ENCODE results near the gene DHDH. TPM values are rescaled to one million over a fixed set of nuclear protein-coding genes. Genes with fewer than 3 reads are reported as not detected.
"Not testable (repeated sequence)": the region's sequence is repeated elsewhere in the genome, so short reads cannot be mapped to it uniquely, and the experiment has no call there.

DHDH gene
- total RNA-seq, 1 experiment from 2014 or later, result not detected

GRCh38 chr19:48914181-48914580 is 19.3 kb upstream of the DHDH start:
- no peak for DNase-seq (ENCODE audit: low read depth)

GRCh38 chr19:48915757-48916156 is 17.7 kb upstream of the DHDH start:
- DNase-seq (ENCODE audit: low read depth), result no peak

- no peak for DNase-seq (ENCODE audit: low read depth)
Observed at GRCh38 chr19:48918071-48918470, 15.4 kb upstream of the DHDH start.

- DNase-seq (ENCODE audit: low read depth), result peak; percentile 32
Observed at GRCh38 chr19:48918801-48919247, 14.7 kb upstream of the DHDH start.

DNA sequence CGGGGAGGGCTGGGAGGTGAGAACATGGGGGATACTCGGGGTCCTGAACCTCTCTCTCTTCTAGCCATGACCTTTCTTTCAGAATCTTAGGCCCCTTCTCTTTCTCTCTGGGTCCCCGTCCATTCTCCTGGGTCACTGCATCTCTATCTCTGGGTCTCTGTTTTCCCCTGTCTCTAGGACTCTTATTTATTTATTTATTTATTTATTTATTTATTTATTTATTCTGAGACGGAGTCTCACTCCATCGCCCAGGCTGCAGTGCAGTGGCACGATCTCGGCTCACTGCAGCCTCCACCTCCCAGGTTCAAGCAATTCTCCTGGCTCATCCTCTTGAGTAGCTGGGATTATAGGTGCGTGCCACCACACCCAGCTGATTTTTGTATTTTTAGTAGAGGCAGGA is 14.2 kb upstream of the DHDH start:
- not testable (repeated sequence) for DNase-seq (ENCODE audit: low read depth)

DNA sequence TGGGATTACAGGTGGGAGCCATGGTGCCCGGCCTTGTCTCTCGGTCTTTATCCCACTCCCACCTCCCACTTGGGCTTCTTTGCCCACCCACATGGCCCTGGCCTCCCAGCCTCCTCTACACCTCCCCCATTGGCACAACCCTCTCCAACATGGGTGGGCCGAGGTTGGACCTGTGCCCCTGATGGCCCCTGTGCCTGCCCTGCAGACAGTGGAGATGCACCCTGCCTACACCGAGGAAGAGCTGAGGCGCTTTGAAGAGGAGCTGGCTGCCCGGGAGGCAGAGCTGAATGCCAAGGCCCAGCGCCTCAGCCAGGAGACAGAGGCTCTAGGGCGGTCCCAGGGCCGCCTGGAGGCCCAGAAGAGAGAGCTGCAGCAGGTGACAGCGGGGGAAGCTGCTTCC is 12.6 kb upstream of the DHDH start:
- DNase-seq (ENCODE audit: low read depth), result no peak

- DNase-seq (ENCODE audit: low read depth), result no peak
Observed at GRCh38 chr19:48921721-48922500, 11.6 kb upstream of the DHDH start.

DNA sequence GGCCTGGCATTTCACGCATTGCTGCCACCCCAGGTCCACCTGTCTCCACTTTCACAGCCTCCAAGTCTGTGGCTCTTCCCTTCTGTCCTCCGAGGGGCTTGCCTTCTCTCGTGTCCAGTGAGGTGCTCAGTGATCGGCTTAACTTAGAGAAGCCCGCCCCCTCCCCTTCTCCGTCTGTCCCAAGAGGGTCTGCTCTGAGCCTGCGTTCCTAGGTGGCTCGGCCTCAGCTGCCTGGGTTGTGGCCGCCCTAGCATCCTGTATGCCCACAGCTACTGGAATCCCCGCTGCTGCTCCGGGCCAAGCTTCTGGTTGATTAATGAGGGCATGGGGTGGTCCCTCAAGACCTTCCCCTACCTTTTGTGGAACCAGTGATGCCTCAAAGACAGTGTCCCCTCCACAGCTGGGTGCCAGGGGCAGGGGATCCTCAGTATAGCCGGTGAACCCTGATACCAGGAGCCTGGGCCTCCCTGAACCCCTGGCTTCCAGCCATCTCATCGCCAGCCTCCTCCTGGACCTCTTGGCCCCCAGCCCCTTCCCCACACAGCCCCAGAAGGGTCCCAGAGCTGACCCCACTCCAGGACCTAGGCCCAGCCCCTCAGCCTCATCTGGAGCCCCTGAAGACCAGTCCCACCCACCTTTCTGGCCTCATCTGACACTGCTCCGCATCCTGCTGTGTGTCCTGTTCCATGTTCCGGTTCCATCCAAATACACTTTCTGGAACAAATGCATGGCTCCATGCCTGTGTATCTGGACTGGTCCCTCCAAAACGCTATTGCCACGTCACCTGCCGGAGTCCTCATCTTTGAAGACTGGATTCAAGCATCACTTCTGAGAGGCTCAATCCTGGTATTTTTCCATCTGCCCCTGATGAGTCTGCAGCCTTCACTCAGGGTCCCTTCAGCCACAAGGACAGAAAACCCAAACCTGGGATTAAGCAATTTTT is 10.7 kb upstream of the DHDH start:
- no peak for DNase-seq (ENCODE audit: low read depth)

- peak; percentile 94 for DNase-seq (ENCODE audit: low read depth)
Observed at GRCh38 chr19:48925240-48925843, 8.2 kb upstream of the DHDH start.

GRCh38 chr19:48925890-48926289 is 7.6 kb upstream of the DHDH start:
- not testable (repeated sequence) for DNase-seq (ENCODE audit: low read depth)

- peak; percentile 91 for DNase-seq (ENCODE audit: low read depth)
Observed at GRCh38 chr19:48926909-48927308, 6.6 kb upstream of the DHDH start.

DNA sequence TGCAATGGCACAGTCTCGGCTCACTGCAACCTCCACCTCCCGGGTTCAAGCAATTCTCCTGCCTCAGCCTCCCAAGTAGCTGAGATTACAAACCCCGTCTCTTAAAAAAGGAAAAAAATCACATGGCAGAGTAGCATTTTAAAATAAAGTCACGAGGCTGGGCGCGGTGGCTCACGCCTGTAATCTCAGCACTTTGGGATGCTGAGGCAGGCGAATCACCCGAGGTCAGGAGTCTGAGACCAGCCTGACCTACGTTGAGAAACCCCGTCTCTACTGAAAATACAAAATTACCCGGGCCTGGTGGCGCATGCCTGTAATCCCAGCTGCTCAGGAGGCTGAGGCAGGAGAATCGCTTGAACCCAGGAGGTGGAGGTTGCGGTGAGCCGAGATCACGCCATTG is 5.8 kb upstream of the DHDH start:
- not testable (repeated sequence) for DNase-seq (ENCODE audit: low read depth)

DNA sequence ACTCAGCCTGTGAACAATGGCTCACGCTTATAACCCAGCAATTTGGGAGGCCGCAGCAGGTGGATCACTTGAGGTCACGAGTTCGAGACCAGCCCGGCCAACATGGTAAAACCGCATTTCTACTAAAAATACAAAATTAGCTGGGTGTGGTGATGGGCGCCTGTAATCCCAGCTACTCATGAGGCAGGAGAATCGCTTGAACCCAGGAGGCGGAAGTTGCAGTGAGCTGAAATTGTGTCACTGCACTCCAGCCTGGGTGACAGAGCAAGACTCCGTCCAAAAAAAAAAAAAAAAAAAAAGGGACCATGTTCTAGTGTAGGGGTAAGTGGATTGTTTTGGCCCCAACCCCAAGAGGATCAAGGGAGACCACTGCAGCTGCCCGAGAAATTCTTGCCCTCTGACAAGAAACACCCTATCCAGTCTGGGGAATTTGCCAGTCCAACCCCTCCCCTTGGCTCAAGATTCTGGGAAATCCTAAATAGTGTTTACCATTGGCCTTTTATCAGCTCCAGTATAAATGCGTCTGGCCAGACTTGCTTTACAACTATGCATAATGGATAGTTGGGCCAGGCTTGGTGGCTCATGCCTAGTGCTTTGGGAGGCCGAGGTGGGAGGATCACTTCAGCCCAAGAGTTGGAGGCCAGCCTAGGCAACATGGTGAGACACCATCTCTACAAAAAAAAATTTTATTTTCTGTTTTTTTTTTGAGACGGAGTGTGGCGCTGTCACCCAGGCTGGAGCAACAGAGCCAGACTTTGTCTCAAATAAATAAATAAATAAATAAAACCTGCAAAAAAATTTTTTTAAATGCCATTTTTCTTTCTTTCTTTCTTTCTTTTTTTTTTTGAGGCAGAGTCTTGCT is 5.1 kb upstream of the DHDH start:
- DNase-seq (ENCODE audit: low read depth), result no peak

DNA sequence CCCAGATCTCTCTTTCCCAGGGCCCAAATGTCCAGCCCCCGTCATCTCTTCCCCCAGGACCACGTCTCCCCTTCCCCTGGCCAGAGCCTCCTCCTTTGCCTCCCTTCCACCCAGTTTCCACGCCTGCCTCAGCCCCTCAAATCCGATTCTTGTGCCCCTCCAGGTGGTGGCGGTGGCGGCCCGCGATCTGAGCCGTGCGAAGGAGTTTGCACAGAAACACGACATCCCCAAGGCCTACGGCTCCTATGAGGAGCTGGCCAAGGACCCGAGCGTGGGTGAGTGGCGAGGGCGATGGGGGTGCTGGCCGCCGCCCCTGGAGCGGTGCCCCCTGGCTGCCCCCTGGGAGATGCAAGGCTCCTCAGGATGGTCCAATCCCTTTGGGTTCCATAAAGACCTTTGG is 1.3 kb downstream of the DHDH start:
- no peak for DNase-seq (ENCODE audit: low read depth)

- no peak for DNase-seq (ENCODE audit: low read depth)
Observed at GRCh38 chr19:48935864-48936263, 2.4 kb downstream of the DHDH start.

DNA sequence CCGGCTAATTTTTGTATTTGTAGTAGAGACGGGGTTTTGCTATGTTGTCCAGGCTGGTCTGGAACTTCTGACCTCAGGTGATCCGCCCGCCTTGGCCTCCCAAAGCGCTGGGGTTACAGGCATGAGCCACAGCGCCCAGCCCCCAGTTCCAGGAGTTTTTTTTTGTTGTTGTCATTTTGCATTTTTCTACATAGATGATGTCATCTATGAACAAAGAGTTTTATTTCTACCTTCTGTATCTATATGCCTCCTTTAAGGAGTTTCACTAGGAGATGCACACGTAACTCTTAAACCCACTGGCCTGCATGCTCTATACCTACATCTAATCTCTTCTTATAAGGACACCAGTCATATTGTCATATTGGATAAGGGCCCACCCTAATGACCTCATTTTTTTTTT is 4.8 kb downstream of the DHDH start:
- DNase-seq (ENCODE audit: low read depth), result no peak

DNA sequence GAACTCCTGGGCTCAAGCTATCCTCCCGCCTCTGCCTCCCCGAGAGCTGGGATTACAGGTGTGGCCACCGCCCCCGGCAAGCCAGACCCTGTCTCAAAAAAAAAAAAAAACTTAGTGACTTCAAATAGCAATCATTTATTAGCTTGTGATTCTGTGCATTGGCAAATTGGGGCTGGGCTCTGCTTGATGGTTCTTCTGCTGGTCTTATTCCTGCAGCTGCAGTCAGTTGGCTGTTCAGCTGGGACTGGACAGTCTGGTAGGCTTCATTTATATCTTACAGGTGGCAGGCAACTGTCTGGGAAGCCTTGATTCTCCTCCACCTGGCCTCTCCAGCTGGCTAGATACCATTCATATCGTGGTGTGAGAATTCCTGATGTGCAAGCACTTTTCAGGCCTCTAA is 7.4 kb downstream of the DHDH start:
- DNase-seq (ENCODE audit: low read depth), result no peak

- no peak for DNase-seq (ENCODE audit: low read depth)
Observed at GRCh38 chr19:48943081-48943480, 9.6 kb downstream of the DHDH start.

- no peak for DNase-seq (ENCODE audit: low read depth)
Observed at GRCh38 chr19:48945415-48945814, 11.9 kb downstream of the DHDH start.

DNA sequence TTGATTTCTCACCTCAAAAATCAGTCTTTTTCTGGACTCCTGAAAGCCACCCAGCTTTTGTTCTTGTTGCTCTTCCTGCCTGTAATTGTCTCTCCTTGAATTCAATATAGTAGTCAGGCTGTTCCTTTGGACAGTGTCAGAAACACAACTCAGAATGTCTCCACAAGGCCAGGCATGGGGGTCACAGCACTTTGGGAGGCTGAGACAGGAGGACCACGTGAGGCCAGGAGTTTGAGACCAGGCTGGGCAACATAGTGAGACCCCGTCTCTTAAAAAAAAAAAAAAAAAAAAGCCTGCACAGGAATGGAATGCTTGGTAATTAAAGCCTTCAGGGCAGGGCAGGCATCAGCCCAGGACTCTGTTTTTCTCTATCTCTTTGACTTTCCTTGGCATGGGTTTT is 12.3 kb downstream of the DHDH start:
- DNase-seq (ENCODE audit: low read depth), result no peak
